GM12872 (cell line): ENCODE measurements around the gene RASGEF1C.

Experiments used
- CTCF ChIP-seq: IDR thresholded peaks from 3 replicates; pipeline ENCODE4 v1.5.1; 2011; ENCODE audit warnings: low read depth, mild to moderate bottlenecking, low read length, moderate library complexity; ENCODE audit not compliant: insufficient read depth

The RASGEF1C gene

DNA sequence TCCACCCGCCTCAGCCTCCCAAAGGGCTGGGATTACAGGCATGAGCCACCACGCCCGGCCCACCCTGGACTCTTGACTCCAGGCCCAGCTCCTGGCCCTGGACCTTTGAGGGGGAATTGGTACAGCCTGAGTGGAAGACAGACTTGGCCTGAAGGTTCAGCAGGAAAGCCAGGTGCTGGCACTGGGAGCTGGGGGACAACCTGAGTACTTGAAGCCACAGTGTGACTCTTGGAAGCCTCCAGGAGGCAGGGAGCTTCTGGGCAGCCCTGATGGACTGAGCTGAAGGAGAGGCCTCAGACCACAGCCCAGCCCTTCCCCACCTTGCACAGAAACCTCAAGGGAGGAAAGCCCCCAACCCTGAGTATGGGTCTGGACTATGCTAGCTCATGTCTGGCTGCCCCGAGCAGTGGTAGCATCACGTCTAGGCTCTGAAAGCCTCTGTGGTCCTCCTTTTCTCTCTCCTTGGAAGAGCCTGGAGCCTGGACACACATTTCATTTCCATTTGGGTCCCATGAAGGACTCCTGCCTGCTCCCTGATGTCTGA, 54.1 kb downstream of the RASGEF1C start:
- no peak for TF ChIP-seq CTCF

- TF ChIP-seq CTCF, result no peak
Measured at GRCh38 chr5:180153991-180154390, 55.0 kb downstream of the RASGEF1C start.

- TF ChIP-seq CTCF, result no peak
Measured at GRCh38 chr5:180153099-180153498, 55.9 kb downstream of the RASGEF1C start.

- TF ChIP-seq CTCF, result no peak
Measured at GRCh38 chr5:180143656-180144364, 65.2 kb downstream of the RASGEF1C start.

- no peak for TF ChIP-seq CTCF
Measured at GRCh38 chr5:180142824-180143610, 66.0 kb downstream of the RASGEF1C start.

- no peak for TF ChIP-seq CTCF
Measured at GRCh38 chr5:180142021-180142765, 66.8 kb downstream of the RASGEF1C start.
